Esophagus mucosa (tissue), 1 donor: ENCODE results near the gene DTNB. TPM values are rescaled to one million over a fixed set of nuclear protein-coding genes. Genes with fewer than 3 reads are reported as not detected.
"Not testable (repeated sequence)": the region's sequence is repeated elsewhere in the genome, so short reads cannot be mapped to it uniquely, and the experiment has no call there.

ENCODE experiments used
- ATAC-seq: fragments of 200-7000 bp; cut with Tn5 transposase; one replicate; pipeline ENCODE4 v1.9.1; 2020
- total RNA-seq: library from RNA; stranded (reverse); gene quantifications from one replicate; pipeline ENCODE4 v1.2.4, GENCODE V29; 2023
- donor health status: DM: yes; HTN: yes; CAD: no.

Gene DTNB
- total RNA-seq, 1 donor from 2014 or later: 14.6 TPM

DNA sequence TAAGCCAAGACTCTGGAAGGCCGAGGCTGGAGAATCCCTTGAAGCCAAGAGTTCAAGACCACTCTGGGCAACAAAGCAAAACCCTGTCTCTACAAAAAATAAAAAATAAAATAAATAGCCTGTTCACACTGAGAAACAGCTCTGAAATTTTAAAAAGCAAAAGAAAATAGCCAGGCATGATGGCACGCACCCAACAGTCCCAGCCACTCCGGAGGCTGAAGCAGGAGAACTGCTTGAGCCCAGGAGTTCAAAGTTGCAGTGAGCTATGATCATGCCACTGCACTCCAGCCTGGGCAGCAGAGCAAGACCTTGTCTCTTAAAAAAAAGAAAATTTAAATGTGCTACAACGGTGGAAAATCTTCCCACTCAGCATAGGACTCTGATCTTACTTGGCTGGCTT is 52.7 kb downstream of the DTNB start:
- no peak for ATAC-seq

DNA sequence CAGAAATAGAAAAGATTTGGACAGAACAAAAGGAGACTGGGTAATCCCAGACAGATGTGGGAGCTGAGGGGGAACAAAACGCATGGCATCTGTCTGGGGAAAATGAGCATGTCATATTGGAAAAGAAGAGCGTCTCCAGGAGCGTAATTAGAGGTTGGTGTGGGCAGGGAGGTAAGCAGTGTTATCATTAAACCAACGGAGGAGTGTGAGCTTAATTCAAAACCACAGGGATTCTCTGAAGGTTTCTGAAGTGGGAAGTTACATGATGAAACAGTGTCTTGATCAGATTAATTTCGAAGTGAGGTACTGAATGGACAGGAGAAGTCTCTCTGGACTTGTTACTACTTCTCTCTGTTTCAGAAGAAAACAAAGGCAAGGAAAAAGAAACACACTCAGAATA is 53.3 kb downstream of the DTNB start:
- no peak for ATAC-seq

DNA sequence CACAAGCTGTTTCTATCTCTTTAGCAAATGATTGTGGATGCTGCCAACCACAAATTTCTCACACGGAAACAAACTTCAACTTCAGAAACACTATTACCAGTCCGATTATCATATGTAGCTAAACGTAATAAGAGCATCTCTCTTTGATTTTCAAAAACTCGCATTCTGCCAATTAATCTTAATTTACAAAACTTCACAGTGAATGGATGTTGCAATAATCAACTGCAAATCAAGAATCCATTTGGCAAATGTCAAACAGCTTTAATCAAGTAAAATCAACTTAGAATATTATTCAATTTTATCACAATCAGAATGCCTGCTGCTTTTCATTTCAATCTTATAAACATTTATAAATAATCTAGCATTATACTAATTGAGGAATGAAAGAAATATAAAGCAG is 54.2 kb downstream of the DTNB start:
- ATAC-seq: no peak

DNA sequence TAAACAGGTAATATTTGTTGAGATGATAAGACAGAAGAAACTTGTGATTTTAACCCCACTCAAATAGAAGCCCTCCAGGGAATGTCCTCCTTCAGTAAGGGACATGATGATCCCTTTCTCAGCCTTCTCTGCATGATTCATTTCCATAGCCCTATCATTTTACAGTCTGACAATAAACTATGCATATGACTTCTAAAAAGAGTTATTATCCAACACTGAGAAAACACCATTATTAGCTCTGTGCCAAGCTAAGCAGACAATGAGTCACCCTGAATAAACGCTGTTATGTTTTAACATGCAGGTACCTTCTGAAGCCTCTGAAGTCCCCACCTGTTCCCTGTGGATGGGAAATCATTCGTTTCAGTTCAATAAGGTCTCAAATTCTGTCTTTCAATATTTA is 54.7 kb downstream of the DTNB start:
- ATAC-seq: peak; percentile 94

DNA sequence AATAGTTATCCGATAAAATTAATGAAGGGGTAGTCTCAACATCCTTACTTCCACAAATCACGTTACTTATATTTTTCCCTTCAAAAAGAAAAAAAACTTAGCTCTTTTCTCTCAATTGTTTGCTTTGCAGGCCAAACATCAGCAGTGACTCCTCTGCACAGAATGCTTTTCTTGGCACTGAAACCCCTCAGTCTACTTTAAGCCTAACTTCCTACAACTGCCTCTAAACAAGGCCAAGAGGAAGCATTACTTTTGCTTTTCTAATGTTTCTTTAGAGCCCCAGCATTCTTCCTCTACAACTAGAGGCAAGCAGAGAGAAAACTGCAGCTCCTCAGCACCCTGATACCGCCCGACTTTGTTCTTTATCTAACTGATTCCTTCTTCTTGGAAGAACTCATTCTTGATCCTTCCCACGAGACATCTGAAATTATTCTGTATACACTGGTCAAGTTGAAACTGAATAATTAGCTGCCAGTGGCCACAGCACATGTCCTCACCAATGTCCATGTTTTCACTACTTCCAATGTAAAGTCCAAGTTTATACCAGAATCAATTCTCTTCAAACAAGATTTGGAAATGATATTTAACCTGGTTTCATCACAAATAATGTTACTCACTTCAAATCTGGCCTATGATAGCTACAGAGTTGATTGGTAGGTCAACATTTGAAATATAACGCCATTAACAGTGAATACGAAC is 55.3 kb downstream of the DTNB start:
- peak; percentile 34 for ATAC-seq

DNA sequence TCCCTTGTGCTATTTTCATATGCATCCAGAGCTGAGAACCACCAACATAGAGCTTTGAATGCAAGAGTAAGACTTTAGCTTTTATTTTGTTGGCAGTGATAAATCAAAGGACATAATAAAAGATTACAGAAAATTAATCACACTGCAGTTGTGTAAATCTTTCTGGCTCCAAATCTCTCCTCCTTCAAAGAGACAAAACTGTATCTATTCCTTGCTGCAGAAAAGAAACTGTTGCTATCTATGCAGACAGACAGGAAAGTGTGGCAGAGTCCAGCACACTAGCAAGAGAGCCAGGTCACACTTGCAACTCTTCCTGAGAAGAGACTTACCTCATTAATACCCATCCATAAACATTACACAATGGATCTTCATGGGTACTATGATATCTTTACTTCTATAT is 57.5 kb downstream of the DTNB start:
- no peak for ATAC-seq

DNA sequence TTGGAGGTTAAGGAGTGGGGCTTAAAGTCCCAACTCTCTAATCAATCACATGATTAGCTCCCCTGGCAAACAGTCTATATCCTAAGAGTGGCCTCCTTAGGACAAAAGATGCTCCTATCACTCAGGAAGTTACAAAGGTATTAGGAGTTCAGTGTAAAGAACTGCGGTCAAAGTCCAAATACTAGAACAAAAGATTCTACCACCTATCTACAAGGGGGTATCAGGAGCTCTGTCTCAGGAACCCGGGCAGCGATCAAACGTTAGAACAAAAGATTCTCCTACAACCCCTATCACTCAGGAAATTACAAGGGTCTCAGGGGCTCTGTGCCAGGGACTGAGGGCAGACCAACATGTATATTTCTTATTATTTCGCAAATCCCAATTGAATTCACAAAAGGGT is 58.0 kb downstream of the DTNB start:
- ATAC-seq: no peak

DNA sequence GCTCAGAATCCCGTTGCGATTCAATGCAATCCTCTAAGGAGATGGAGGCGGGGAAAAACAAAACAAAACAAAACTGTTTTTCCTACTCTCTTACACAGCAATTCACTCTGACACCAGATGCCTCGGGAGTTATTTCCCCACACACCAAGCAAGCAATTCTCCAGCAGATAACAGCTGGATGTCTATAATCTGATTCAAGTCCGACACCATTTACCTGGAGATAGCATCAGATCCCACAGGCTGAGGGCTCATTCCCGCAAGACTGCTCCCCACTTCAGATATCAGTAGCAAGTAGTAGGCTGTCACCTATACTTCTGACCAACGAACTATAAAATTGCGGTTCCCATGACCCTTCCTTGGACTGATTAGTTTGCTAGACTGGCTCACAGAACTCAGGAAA is 58.7 kb downstream of the DTNB start:
- no peak for ATAC-seq

DNA sequence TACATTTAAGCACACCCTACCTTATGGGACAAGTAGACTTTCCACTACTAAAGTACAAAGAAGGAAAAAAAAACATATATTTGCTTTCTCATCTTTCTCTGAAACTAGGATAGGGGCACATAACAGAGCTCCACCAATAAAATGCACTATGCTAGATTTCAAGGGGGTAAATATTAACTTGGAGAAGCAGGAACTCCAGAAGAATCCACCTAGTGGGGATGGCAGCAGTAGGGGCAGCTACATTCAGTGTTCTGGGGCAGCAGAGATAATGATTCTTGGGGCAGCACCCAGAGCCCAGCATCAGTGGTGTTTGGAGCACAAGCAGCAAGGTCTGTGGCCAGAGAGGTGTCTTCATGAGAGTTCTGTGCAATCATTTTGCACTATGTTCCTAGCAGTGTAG is 64.7 kb downstream of the DTNB start:
- no peak for ATAC-seq

DNA sequence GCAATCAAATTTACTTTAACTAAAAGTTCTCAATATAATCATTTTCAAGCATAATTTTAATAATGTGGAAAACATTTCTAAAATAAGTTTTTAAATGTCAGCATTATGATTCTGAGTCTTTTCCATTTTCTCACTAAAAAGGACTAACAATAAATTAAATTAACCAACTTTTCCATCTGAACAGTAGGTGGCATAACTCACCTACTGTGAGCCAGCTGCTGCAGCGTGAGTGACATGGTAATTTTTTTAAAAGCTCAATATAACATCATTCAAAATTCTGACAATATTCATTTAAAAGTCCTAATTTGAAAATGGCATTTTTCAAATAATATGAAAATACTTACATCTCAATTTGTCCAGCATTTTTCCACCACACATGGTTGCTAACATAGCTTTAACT is 66.5 kb downstream of the DTNB start:
- ATAC-seq: no peak

DNA sequence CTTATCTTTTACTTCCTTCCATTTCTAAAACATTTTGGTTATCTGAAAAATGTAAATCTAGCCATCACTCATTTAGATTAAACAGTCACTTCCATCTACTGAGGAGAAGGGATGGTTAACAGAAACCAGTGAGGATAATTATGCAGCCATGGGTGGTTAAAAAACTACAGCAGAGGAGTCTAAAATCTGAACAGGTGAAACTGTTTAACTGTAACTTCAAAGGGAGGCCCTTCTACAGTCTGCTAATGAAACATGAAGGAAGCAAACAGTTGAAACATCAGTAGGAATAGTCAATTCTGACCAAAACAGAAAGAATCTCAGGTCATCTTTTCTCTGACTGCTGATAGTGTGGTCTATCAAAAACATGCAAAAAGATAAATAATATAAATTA is 71.0 kb downstream of the DTNB start:
- ATAC-seq: no peak

DNA sequence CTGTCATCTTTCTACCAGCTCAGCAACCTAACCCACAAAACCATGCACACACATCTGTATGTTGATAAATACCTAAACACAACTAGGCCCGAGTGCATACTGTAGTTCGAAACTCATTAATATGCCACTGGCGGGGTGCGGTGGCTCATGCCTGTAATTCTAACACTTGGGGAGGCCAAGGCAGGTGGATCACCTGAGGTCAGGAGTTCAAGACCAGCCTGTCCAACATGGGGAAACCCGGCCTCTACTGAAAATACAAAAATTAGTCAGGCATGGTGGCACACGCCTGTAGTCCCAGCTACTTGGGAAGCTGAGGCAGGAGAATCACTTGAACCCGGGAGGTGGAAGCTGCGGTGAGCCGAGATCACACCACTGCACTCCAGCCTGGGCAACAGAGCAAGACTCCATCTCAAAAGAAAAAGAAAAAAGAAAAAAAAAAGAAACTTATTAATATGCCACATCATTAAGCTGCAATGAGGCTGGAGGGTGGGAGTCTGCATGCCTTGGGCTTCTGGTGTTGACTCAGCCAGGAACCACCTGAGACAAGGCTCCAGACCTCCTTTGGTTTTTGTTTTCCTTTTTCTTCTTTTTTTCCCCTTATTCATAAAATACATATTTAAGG is 71.6 kb downstream of the DTNB start:
- not testable (repeated sequence) for ATAC-seq

DNA sequence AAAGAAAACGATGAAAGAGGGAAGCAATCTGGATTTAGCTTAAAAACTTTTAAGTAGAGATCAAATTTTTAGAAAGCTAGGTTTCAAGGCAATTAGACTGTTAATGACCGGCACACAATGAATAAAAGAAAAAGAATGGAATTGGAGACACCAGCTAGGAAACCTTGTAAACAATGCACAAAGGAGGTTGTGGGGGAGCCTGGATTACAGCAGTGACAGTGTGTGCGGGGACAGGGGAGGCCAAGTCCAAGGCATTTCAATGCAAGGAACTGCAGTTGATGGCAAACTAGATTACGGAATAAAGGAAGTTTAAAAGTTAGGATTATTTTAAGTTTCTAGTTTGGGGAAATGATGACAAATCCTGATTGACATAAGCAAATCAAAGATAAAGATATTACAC is 74.5 kb downstream of the DTNB start:
- ATAC-seq: no peak

DNA sequence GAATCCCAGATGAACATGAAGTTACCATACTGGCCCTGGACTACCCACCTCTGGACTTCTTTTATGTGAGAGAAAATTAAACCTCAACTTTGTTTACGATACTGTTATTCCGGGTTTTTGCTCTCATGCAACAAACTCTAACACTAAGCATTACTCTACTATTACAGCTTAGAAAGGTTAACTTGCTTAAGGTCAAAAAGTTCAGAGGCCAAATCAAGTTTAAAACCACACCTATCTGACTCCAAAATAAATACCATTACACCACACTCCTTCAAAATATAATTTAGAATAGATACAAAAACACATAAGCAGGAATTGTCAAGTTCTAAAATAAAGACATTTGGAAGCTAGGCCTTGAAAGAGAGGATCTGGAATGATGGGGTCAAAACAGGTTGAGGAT is 75.0 kb downstream of the DTNB start:
- ATAC-seq: no peak

DNA sequence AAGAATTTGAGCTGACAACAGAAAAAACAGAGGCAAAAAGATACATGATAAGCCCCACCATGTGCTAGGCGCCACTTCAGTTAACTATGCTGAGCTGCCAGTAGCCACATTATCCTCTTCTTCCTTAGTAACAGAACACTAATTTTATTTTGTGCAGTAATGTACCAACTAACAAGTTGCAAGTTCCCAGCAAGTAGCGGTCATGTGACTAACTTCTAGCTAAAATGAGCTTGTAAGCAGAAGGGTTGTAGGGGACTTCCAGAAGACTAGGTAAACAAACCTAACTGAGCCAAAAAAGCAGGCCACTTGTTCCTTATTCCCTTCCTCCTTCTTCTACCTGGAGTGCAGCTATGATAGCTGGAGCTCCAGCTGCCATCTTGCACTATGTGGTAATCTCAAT is 75.5 kb downstream of the DTNB start:
- ATAC-seq: no peak

DNA sequence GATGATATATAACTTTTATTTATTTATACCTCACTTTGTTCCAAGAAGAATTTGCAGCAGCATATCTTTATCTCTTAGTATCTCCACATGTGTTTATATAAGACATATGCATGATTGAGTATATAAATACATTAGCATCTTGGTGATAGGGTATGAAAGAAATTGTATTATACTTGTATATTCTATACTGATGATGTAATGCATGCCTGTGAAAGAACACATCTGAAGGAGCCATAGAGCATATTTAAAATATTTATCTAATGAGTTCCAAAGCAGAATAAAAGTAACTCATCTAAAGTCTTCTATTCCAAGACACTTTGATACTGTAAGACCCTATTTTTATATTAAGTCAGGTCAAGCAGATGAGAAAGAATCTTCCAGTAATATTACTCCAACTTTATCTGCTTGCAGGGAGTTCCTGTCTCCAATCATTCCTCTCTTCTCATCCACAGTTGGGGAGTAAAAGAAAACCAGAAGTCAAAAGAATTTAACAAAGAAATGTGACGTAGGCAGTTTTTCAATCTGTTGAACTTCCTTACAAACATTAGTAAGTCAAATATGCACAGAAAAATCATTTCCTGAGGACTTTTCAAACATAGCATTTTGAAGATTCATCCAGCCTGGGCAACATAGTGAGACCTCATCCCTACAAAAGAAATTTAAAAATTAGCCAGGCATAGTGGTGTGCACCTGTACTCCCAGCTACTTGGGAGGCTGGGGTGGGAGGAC is 76.7 kb downstream of the DTNB start:
- ATAC-seq: no peak

DNA sequence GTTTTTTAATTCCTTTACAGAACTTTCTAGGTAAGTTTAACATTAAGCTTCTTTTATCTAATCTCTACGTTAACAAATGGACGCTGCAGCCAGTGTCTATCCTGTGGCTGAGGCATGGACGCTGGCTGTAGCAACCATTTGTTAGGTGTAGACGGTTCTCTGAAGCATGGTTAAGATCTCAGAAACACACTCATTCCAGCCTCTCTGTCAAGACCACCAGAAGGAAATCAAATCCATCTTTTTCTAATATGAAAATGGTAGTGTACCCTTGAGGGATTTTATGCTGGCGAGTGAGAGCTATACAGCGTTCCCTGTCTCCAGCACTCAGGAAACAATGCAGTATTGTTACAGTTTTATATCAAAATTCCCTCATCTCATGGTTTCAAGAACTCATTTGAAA is 78.0 kb downstream of the DTNB start:
- ATAC-seq: no peak

DNA sequence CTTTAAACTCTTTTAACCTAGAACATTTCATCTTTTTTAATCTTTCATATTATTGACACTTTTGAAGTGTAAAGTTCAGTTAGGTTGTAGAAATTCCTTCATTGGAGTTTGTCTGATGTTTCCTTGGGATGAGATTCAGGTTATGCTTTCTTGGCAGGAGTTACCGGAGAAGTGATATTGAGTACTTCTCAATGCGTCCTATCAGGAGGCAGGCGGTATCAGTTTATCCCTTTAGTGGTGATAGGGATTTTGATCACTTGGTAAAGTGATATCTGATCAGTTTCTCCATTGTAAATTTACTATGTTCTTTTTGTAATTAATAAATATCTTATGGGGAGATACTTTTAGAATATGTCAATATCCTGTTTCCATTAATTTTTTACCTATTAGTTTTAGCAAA is 78.4 kb downstream of the DTNB start:
- ATAC-seq: no peak

DNA sequence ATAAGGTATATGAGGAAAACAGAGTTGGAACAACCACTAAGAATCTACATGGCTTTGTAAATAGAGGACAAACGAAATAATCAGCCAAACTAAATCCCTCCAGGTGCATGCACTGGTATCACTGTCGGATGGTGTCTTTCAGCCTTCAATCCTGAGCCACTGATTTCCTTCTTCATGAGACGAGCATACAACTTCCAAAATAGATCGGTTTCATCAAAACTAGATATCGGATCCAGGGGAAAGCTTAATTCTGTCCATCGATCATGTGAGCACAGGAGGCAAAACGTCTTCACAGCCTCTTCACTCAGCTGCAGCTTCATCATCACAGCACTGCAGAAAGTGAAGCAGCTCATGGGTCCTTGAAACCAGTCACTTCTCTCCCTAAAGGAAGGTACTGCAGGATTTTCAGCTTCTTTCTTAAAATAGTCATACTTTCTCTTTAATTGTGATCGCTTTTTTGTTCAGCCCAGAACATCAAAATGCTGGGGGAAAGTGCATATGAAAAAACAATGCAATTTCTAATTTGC is 80.5 kb downstream of the DTNB start:
- ATAC-seq: no peak

DNA sequence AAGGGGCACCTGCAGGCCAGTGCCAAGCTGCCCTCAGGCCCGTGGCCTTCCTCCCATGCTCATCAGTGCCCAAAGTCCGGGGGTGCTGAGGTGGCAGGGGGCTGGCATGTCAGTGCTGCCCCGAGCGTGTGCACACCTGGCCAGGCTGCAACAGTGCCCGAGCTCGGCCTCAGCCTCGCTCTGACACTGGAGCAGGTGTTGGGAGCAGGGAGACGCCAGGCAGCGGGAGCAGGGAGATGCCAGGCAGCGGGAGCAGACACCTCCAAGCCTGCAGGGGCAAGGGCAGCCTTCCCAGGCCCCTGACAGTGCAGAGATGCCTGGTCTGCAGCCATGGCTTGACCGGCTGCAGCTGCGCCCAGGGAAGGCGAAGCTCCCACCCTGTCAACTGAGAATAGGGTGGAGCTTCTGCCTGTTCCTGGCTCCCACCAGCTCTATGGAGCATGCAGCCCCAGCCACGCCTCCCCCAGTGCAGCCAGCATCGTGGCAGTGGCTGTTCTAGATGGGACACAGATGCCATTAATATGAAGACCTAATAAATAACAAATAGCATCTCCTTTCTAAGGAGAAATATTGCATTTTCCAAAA is 82.4 kb downstream of the DTNB start:
- peak; percentile 18 for ATAC-seq

DNA sequence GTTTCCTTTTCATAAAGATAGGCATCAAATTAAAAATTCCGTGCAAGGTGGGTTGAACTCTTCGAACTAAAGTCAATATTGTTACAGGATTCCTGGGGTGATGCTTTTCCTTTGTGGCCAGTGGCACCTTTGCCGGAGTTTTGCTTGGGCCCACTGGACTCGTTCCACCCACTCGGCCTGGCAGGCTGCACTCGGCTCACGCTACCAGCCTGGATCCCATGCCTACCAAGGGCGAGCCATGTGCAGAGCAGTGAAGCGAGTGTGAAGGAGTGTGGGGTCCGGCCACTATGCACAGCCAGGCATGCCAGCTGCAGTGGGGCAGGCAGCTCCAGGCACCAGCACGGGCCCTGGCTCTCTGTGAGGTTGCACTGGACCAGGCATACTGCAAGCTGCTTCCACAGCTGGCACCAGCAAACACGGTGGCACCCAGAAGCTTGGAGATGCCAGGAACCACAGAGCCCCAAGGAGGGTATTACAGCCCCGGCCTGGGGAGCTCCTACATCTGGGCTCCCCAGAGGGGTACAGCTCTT is 83.6 kb downstream of the DTNB start:
- ATAC-seq: no peak

DNA sequence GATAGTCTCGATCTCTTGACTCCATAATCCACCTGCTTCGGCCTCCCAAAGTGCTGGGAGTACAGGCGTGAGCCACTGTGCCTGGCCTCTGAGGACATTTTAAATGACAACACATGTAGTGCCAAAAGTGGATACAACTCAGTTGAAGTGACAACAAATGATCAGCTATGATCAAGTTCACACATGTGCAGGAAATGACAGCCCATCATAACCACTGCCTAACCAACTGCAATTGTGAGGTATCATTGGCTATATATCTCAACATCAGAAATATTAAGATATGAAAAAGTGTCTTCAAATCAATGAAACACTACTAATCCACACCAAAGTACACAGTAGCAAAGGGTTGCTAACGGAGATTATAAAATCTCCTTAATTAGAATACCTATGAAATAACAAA is 84.8 kb downstream of the DTNB start:
- no peak for ATAC-seq

DNA sequence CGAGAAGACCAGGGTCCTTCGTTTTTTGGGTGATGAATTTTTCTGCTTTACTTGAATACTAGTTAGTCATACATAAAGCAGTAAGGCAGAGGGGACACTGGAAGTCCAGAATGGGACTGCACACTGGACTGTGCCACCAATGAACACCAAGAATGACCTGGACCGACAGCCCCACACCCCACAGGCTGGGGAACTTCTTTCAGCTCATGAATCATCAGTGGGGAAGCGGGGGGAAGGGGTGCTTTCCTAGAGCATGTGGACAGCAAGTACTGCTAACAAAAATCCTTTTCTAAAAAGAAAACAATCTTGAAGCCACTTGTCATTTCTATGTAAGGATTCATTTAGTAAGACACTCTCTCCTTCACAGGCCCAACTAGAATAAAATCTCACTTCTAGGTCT is 86.0 kb downstream of the DTNB start:
- no peak for ATAC-seq
